ENCODE data around the gene UBE2V1.
"Not testable (repeated sequence)": the region's sequence is repeated elsewhere in the genome, so short reads cannot be mapped to it uniquely, and the experiment has no call there.

UBE2V1 gene

GRCh38 chr20:50067018-50067417, 45.9 kb downstream of the UBE2V1 start:
- Histone ChIP-seq H3K4me3 (ENCODE audit: low read depth, low read length) (no peak overlapping the region), H3K36me3 (ENCODE audit: control insufficient read depth, insufficient read depth, low read length) (no peaks in the 10 kb centered on the region), H3K27me3 (ENCODE audit: control insufficient read depth, insufficient read depth, low read length) (no peaks in the 10 kb centered on the region), H3K9ac (no peak overlapping the region), H3K4me2 (ENCODE audit: low read length) (no peak overlapping the region), H3K4me1 (no peaks in the 10 kb centered on the region), H3K9me3 (ENCODE audit: control insufficient read depth, low read length) (no peaks in the 10 kb centered on the region), H2AFZ (no peak overlapping the region), H3K79me2 (no peaks in the 10 kb centered on the region), H3K27ac (no peak overlapping the region)
- TF ChIP-seq CTCF (IDR thresholded peaks at IDR 0.05): no peak

- no peaks in the 10 kb centered on the region for H3K4me1 ChIP-seq
- no peaks in the 10 kb centered on the region for H3K36me3 ChIP-seq (ENCODE audit: control insufficient read depth, insufficient read depth, low read length)
- TF ChIP-seq CTCF (IDR thresholded peaks at IDR 0.05): no peak
These were observed 46.7 kb downstream of the UBE2V1 start for GRCh38 chr20:50066161-50066834.

DNA sequence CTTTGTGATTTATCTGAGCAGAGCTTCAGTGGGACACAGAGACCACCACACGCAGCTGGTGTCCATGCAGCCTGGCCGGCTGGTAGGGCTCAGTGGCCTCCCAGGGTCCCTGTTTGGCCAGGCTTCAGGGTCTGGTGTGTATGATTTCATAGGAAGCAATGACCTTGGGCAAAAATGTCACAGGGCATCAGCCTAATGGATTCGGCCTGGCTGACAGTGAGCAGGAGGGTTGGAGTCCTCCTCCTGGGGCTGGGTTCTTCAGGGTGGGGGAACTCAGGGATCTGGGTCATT, 47.7 kb downstream of the UBE2V1 start:
- Histone ChIP-seq H3K4me1 (no peaks in the 10 kb centered on the region), H3K36me3 (ENCODE audit: control insufficient read depth, insufficient read depth, low read length) (no peaks in the 10 kb centered on the region), H3K27me3 (ENCODE audit: control insufficient read depth, insufficient read depth, low read length) (no peaks in the 10 kb centered on the region), H2AFZ (no peak overlapping the region), H3K4me2 (ENCODE audit: low read length) (no peak overlapping the region), H3K79me2 (no peaks in the 10 kb centered on the region), H3K9ac (no peak overlapping the region), H3K9me3 (ENCODE audit: control insufficient read depth, low read length) (no peaks in the 10 kb centered on the region), H3K27ac (no peak overlapping the region), H3K4me3 (ENCODE audit: low read depth, low read length) (no peak overlapping the region)
- TF ChIP-seq CTCF (IDR thresholded peaks at IDR 0.05): no peak

More at GRCh38 chr20:50066161-50066834, 46.7 kb downstream of the UBE2V1 start:
- no peaks in the 10 kb centered on the region for H3K27me3 ChIP-seq (ENCODE audit: control insufficient read depth, insufficient read depth, low read length)
- H3K4me2 ChIP-seq (ENCODE audit: low read length): no peak overlapping the region
- no peaks in the 10 kb centered on the region for H3K79me2 ChIP-seq
- H2AFZ ChIP-seq: no peak overlapping the region
- H3K9ac ChIP-seq: no peak overlapping the region
- no peak overlapping the region for H3K4me3 ChIP-seq (ENCODE audit: low read depth, low read length)
- no peaks in the 10 kb centered on the region for H3K9me3 ChIP-seq (ENCODE audit: control insufficient read depth, low read length)
- H3K27ac ChIP-seq: no peak overlapping the region

- not testable (repeated sequence) for H3K27me3 ChIP-seq (ENCODE audit: control insufficient read depth, insufficient read depth, low read length); H3K27ac ChIP-seq; H3K9me3 ChIP-seq (ENCODE audit: control insufficient read depth, low read length); H3K9ac ChIP-seq; H3K79me2 ChIP-seq; H3K36me3 ChIP-seq (ENCODE audit: control insufficient read depth, insufficient read depth, low read length); H3K4me3 ChIP-seq (ENCODE audit: low read depth, low read length); H3K4me1 ChIP-seq; H3K4me2 ChIP-seq (ENCODE audit: low read length); H2AFZ ChIP-seq
These were observed 49.2 kb downstream of the UBE2V1 start for GRCh38 chr20:50063763-50064162.

- H3K4me1 ChIP-seq: no peaks in the 10 kb centered on the region
- no peak overlapping the region for H3K27ac ChIP-seq
- no peaks in the 10 kb centered on the region for H3K27me3 ChIP-seq (ENCODE audit: control insufficient read depth, insufficient read depth, low read length)
- no peak overlapping the region for H3K9ac ChIP-seq
- no peaks in the 10 kb centered on the region for H3K79me2 ChIP-seq
- H3K9me3 ChIP-seq (ENCODE audit: control insufficient read depth, low read length): no peaks in the 10 kb centered on the region
- no peaks in the 10 kb centered on the region for H3K36me3 ChIP-seq (ENCODE audit: control insufficient read depth, insufficient read depth, low read length)
- no peak for TF ChIP-seq CTCF (IDR thresholded peaks at IDR 0.05)
- H3K4me3 ChIP-seq (ENCODE audit: low read depth, low read length): no peak overlapping the region
- no peak overlapping the region for H2AFZ ChIP-seq
- H3K4me2 ChIP-seq (ENCODE audit: low read length): no peak overlapping the region
These were observed 50.7 kb downstream of the UBE2V1 start for GRCh38 chr20:50062006-50062838.
